DND-41 (cell line): ENCODE measurements around the gene PLA2G4E.

Source experiments
- EZH2 ChIP-seq: IDR thresholded peaks from 3 replicates; pipeline ENCODE4 v1.6.1; 2012; ENCODE audit warnings: borderline replicate concordance, low read depth, mild to moderate bottlenecking, moderate library complexity, low read length, inconsistent platforms; ENCODE audit not compliant: severe bottlenecking
- TF ChIP-seq, protein P1 (sequence below): IDR thresholded peaks from 2 replicates; pipeline ENCODE4 v1.5.1; 2012; ENCODE audit warnings: borderline replicate concordance, low read length, moderate library complexity, mild to moderate bottlenecking; ENCODE audit not compliant: poor library complexity, severe bottlenecking; ENCODE audit errors: extremely low read depth

DNA sequence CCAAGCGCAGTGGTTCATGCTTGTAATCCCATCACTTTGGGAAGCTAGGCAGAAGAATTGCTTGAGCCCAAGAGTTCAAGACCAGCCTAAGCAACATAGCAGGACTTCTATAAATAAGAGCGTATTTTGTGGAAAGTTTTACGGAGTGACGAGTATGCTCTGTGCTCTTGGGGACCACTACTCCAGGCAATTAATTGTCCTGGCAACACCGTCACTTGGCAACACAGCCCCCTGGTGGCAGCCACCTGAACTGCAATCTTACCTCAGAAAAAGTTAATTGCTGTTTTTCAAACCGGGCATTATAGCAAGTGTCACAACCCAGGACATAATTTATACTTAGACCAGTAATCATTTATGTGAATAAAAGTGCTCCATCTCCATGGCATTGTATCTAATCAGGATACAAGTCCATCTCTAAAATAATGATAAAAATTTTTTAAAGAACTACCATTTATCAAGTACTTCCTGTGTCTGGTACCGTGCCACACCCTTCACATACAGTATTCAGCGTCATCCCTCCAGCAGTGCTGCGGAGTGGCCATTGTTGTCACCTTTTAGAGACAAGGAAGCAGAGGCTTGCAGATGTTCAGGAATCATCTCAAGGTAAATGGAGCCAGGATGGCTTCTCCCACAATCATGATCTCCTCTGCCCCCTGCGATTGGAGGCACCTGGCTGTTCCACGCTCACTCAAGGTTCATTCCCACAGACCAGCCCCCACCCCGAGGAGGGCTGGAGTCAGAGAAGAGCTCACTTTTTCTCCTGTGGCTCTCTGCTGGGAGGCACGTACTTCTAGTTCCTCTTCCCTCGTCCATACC is 39.0 kb upstream of the PLA2G4E start:
- TF ChIP-seq, protein P1, sequence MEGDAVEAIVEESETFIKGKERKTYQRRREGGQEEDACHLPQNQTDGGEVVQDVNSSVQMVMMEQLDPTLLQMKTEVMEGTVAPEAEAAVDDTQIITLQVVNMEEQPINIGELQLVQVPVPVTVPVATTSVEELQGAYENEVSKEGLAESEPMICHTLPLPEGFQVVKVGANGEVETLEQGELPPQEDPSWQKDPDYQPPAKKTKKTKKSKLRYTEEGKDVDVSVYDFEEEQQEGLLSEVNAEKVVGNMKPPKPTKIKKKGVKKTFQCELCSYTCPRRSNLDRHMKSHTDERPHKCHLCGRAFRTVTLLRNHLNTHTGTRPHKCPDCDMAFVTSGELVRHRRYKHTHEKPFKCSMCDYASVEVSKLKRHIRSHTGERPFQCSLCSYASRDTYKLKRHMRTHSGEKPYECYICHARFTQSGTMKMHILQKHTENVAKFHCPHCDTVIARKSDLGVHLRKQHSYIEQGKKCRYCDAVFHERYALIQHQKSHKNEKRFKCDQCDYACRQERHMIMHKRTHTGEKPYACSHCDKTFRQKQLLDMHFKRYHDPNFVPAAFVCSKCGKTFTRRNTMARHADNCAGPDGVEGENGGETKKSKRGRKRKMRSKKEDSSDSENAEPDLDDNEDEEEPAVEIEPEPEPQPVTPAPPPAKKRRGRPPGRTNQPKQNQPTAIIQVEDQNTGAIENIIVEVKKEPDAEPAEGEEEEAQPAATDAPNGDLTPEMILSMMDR = peak; percentile 89
- TF ChIP-seq EZH2 = no peak
